ENCODE measurements around the gene MUC20.
"Not testable (repeated sequence)": the region's sequence is repeated elsewhere in the genome, so short reads cannot be mapped to it uniquely, and the experiment has no call there.

The MUC20 gene

DNA sequence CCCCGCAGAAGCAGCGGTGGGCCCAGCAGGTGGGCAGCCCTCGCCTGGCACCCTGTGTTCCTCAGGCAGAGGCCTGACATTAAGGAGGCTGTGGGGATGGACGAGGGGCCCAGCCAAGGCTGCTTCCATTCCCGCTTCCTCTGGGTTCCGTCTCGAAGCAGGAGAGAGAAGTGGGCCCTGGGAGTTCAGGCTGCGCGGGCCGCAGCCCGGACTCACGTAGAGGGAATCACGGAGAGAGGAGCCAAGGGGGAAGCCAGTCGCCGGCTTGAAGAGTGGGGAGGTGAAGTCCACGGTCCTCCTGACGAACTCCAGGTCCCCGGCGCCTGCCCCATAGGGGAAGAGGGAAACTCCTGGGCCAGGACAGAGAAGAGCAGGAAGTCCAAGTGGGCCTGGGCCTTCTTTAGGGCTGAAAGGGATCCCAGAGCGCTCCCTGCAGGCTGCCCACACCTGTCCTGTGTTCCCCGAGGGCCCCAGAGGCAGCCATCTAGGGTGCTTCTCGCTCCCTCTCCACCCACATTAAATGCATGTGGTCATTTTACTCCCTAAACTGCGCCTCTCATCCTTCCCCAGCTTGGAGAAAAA lies 53.3 kb downstream of the MUC20 start:
- DNase-seq = no peak

DNA sequence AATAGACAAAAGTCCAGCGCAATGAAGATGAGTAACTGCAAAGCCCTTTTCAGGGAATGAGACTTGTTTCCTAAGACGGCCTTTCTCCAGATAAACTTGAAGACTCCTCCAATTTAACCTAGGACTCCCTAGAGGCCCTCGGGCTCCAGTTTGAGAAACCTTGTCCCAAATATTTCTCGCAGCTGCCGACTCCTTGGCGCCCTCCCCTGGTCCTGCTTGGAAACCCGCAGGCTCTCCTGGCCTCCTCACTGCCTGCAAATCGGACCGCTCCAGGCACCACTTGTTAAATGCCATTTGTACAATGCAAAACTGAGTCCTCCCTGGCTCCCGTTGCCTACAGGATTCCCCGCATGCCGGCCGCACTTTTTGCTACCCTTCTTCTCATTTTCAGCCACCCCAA lies 54.1 kb downstream of the MUC20 start:
- peak; percentile 32 for DNase-seq

GRCh38 chr3:195777975-195778374 lies 57.2 kb downstream of the MUC20 start:
- no peak for DNase-seq

DNA sequence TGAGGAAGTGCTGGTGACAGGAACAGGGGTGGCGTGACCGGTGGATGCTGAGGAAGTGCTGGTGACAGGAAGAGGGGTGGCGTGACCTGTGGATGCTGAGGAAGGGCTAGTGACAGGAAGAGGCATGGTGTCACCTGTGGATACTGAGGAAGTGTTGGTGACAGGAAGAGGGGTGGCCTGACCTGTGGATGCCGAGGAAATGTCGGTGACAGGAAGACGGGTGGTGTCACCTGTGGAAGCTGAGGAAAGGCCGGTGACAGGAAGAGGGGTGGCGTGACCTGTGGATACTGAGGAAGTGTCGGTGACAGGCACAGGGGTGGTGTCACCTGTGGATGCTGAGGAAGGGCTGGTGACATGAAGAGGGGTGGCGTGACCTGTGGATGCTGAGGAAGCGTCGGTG lies 60.5 kb downstream of the MUC20 start:
- not testable (repeated sequence) for DNase-seq

All from retina (tissue), 1 donor.